ENCODE results near the gene TTL. TPM values are rescaled to one million over a fixed set of nuclear protein-coding genes. Genes with fewer than 3 reads are reported as not detected.

TTL gene
- total and polyA plus RNA-seq, 2 of the 13 experiments (the other 11 are each of a cell fraction or from before 2014, with no cell fraction given): 19.0 to 59.8 TPM

DNA sequence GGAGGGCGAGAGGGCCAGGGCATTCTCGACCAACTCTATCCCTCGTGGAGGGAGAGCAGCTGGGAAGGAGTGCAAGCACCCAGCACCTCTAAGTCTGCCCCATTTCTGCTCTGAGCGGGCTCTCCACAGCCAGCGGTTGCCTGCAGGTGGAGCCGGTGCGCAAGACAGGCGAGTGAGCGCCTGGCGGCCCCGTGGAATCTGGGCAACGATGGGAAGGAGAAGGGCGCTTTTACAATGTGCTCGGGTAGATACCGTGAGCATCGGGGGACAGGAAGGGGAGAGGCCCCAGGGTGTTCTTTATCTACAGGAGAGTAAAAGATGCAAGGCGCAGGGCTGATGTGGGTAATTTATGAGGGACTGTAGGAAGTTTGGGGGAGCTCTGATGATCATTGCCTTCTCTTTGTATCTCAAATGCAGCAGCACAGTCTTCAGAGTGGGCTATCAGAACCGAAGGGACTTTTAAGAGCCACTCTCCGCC lies 867 bp upstream of the TTL start (continued):
- peak; percentile 28 to 29; a peak in 1 of 4 replicates for TF ChIP-seq POLR2A (IDR thresholded peaks at IDR 0.05; ENCODE audit: insufficient read depth in 1 of 2, low read depth in 2 of 2, low read length in 2 of 2)
- TF ChIP-seq ZNF354B (CRISPR knock-in tag; IDR thresholded peaks at IDR 0.05): no peak
- no peak for TF ChIP-seq MED13 (CRISPR knock-in tag; IDR thresholded peaks at IDR 0.05)
- TF ChIP-seq MAFG (CRISPR knock-in tag; IDR thresholded peaks at IDR 0.05): no peak
- no peak for TF ChIP-seq ZSCAN25 (CRISPR knock-in tag; IDR thresholded peaks at IDR 0.05)
- no peak for TF ChIP-seq NKX3-1 (CRISPR knock-in tag; IDR thresholded peaks at IDR 0.05)
- TF ChIP-seq ZNF790 (CRISPR knock-in tag; IDR thresholded peaks at IDR 0.05; ENCODE audit: borderline replicate concordance): no peak
- peak; percentile 27 for TF ChIP-seq YY1 (IDR thresholded peaks at IDR 0.05; ENCODE audit: insufficient read depth, insufficient replicate concordance, low read depth, low read length)
- no peak for TF ChIP-seq FLYWCH1 (CRISPR knock-in tag; IDR thresholded peaks at IDR 0.05)
- no peak for TF ChIP-seq ZNF17 (CRISPR knock-in tag; IDR thresholded peaks at IDR 0.05)
- no peak for TF ChIP-seq ZNF598 (CRISPR knock-in tag; IDR thresholded peaks at IDR 0.05; ENCODE audit: borderline replicate concordance)
- no peak for TF ChIP-seq ZNF768 (CRISPR knock-in tag; IDR thresholded peaks at IDR 0.05)
- TF ChIP-seq ATM (IDR thresholded peaks at IDR 0.05; ENCODE audit: borderline replicate concordance): no peak
- peak; percentile 62; the same call in 1 of the 2 replicates for TF ChIP-seq ZBTB20 (CRISPR knock-in tag; IDR thresholded peaks at IDR 0.05; ENCODE audit: borderline replicate concordance, low read depth)
- no peak for TF ChIP-seq ZBTB21 (CRISPR knock-in tag; IDR thresholded peaks at IDR 0.05)
- no peak for TF ChIP-seq NR2F1 (CRISPR knock-in tag; IDR thresholded peaks at IDR 0.05)
- no peak for TF ChIP-seq ZBTB44 (CRISPR knock-in tag; IDR thresholded peaks at IDR 0.05)
- no peak for TF ChIP-seq SETDB1 (CRISPR knock-in tag; IDR thresholded peaks at IDR 0.05; ENCODE audit: borderline replicate concordance)
- TF ChIP-seq, protein P1, sequence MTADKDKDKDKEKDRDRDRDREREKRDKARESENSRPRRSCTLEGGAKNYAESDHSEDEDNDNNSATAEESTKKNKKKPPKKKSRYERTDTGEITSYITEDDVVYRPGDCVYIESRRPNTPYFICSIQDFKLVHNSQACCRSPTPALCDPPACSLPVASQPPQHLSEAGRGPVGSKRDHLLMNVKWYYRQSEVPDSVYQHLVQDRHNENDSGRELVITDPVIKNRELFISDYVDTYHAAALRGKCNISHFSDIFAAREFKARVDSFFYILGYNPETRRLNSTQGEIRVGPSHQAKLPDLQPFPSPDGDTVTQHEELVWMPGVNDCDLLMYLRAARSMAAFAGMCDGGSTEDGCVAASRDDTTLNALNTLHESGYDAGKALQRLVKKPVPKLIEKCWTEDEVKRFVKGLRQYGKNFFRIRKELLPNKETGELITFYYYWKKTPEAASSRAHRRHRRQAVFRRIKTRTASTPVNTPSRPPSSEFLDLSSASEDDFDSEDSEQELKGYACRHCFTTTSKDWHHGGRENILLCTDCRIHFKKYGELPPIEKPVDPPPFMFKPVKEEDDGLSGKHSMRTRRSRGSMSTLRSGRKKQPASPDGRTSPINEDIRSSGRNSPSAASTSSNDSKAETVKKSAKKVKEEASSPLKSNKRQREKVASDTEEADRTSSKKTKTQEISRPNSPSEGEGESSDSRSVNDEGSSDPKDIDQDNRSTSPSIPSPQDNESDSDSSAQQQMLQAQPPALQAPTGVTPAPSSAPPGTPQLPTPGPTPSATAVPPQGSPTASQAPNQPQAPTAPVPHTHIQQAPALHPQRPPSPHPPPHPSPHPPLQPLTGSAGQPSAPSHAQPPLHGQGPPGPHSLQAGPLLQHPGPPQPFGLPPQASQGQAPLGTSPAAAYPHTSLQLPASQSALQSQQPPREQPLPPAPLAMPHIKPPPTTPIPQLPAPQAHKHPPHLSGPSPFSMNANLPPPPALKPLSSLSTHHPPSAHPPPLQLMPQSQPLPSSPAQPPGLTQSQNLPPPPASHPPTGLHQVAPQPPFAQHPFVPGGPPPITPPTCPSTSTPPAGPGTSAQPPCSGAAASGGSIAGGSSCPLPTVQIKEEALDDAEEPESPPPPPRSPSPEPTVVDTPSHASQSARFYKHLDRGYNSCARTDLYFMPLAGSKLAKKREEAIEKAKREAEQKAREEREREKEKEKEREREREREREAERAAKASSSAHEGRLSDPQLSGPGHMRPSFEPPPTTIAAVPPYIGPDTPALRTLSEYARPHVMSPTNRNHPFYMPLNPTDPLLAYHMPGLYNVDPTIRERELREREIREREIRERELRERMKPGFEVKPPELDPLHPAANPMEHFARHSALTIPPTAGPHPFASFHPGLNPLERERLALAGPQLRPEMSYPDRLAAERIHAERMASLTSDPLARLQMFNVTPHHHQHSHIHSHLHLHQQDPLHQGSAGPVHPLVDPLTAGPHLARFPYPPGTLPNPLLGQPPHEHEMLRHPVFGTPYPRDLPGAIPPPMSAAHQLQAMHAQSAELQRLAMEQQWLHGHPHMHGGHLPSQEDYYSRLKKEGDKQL (CRISPR knock-in tag; IDR thresholded peaks at IDR 0.05; ENCODE audit: low read depth): 0 out of 2 replicates have a peak, but pooled peaks have one; percentile 15
- 0 out of 2 replicates have a peak, but pooled peaks have one; percentile 3 for TF ChIP-seq ZBTB7A (CRISPR knock-in tag; IDR thresholded peaks at IDR 0.05)
- TF ChIP-seq ZNF12 (CRISPR knock-in tag; IDR thresholded peaks at IDR 0.05): no peak
- no peak for TF ChIP-seq HMGA1 (CRISPR knock-in tag; conservative IDR thresholded peaks at IDR 0.05)
